ENCODE measurements around the gene EIF2D.

EIF2D gene

GRCh38 chr1:206551986-206552326, 60.3 kb downstream of the EIF2D start:
- no peak for DNase-seq (ENCODE audit: extremely low read depth, low read depth)
- TF ChIP-seq, protein P1, sequence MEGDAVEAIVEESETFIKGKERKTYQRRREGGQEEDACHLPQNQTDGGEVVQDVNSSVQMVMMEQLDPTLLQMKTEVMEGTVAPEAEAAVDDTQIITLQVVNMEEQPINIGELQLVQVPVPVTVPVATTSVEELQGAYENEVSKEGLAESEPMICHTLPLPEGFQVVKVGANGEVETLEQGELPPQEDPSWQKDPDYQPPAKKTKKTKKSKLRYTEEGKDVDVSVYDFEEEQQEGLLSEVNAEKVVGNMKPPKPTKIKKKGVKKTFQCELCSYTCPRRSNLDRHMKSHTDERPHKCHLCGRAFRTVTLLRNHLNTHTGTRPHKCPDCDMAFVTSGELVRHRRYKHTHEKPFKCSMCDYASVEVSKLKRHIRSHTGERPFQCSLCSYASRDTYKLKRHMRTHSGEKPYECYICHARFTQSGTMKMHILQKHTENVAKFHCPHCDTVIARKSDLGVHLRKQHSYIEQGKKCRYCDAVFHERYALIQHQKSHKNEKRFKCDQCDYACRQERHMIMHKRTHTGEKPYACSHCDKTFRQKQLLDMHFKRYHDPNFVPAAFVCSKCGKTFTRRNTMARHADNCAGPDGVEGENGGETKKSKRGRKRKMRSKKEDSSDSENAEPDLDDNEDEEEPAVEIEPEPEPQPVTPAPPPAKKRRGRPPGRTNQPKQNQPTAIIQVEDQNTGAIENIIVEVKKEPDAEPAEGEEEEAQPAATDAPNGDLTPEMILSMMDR (IDR thresholded peaks at IDR 0.05; ENCODE audit: low read depth, low read length), result no peak

DNA sequence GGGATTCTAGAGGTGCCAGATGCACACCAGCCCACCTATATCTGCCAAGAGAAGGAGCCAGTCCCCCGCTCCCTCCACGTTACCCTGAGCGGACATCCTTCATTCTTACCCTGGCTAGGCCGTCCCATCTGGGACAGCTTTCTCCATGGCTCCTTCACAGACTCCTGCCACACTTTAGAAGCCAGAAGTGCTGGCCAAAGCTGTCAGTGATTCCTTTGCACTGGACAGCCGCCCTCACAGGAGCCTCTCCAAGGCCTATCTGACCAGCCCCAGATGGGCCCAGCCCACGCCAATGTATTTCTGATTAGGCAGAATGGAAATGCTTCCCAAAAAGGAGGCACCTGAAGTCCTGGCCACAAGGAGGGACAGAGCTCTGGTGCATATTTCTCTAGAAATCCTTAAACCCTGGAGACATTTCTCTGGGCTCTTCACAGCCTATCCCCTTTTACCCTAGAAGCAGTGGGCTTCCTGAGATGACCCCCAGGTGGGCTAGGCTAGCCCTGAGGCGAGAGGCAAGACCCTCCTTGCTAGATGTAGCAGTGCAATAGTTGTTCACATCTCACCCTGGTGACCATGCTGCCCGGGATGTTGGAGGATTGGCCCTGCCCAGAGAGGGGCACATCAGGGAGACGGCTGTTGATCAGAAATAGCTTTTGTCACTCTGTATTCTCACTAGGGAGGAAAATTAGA, 60.8 kb downstream of the EIF2D start:
- no peak for DNase-seq (ENCODE audit: extremely low read depth, low read depth)
- TF ChIP-seq, protein P1 (IDR thresholded peaks at IDR 0.05; ENCODE audit: low read depth, low read length), result no peak

- DNase-seq (ENCODE audit: extremely low read depth, low read depth), result no peak
- TF ChIP-seq, protein P1 (IDR thresholded peaks at IDR 0.05; ENCODE audit: low read depth, low read length), result no peak
These were observed 61.8 kb downstream of the EIF2D start for GRCh38 chr1:206550446-206550845.

DNA sequence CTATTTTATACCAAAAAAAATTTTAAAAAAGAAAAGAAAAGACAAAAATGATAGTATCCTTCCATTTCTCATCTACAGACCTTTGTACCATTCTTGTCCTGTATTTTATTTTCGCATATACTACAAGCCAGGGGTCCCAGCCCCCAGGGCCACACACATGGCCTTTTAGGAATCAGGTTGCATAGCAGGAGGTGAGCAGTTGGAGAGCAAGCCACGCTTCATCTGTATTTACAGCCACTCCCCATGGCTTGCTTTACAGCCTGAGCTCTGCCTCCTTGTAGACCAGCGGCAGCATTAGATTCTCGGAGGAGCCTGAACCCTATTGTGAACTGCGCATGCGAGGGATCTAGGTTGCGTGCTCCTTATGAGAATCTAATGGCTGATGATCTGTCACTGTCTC, 65.2 kb downstream of the EIF2D start:
- TF ChIP-seq, protein P1 (IDR thresholded peaks at IDR 0.05; ENCODE audit: low read depth, low read length), result no peak
- no peak for DNase-seq (ENCODE audit: extremely low read depth, low read depth)

DNA sequence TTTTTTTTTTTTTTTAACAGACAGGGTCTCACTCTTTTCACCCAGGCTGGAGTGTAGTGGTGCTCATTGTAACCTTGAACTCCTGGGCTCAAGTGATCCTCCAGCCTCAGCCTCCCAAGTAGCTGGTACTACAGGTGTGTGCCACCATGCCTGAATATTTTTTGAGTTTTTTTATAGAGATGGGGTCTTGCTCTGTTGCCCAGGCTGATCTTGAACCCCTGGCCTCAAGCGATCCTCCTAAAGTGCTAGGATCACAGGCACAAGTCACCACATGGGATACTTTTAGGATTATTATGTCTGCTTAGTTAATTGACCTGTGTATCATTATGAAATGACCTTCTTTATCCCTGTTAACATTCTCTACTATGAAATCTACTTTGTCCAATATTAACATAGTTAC, 66.9 kb downstream of the EIF2D start:
- no peak for DNase-seq (ENCODE audit: extremely low read depth, low read depth)
- TF ChIP-seq, protein P1 (IDR thresholded peaks at IDR 0.05; ENCODE audit: low read depth, low read length), result no peak

DNA sequence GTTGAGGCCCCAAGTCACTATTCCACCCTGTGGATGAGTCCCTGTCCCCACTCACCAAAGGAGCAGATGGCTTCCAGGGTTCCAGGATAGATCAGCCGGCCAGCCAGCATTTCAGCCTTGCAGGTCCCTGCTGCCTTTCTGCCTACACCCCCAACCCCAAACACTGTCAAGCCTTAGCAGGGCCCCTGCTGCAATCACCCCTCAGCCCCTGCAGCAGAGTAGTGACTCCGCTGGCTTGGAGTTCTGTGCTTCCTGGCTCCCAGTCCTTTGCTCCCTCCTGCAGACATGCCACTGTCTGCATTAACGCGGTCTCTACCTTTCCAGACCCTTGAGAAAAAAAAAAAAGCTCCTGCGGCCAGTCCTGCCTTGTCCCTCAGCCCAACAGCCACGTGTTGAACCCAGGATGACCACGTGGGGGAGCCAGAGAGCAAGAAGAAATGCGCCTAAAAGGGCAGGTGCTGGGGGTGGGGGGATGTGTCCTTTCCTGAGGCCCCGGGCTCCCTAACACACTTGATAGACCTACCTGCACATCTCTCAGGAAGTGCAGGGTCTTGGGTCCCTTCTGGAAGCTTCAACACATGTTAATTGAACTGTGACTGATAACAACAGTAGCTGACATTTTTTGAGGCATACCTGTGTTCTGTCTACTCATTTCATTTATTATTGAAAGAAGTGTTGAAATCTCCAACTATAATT, 67.6 kb downstream of the EIF2D start:
- DNase-seq (ENCODE audit: extremely low read depth, low read depth), result no peak
- TF ChIP-seq, protein P1 (IDR thresholded peaks at IDR 0.05; ENCODE audit: low read depth, low read length), result peak; percentile 87

Measured in AG09319 (cell line).